GM12865 (cell line): Measurements from ENCODE around the gene FAM193B.

Source experiments
- DNase-seq: peaks from one replicate; pipeline ENCODE4 v3.0.0; 2010; ENCODE audit warnings: low read depth
- H3K4me3 ChIP-seq: 2 replicates; pipeline ENCODE4 v1.5.1; 2011; ENCODE audit warnings: mild to moderate bottlenecking, low read depth, low read length, control low read depth
- TF ChIP-seq, protein P1 (sequence below): IDR thresholded peaks from 2 replicates; pipeline ENCODE4 v1.5.1; 2011; ENCODE audit warnings: low read length, control low read depth, low read depth, inconsistent platforms; ENCODE audit not compliant: insufficient read depth; ENCODE audit errors: missing control alignments

Gene FAM193B

DNA sequence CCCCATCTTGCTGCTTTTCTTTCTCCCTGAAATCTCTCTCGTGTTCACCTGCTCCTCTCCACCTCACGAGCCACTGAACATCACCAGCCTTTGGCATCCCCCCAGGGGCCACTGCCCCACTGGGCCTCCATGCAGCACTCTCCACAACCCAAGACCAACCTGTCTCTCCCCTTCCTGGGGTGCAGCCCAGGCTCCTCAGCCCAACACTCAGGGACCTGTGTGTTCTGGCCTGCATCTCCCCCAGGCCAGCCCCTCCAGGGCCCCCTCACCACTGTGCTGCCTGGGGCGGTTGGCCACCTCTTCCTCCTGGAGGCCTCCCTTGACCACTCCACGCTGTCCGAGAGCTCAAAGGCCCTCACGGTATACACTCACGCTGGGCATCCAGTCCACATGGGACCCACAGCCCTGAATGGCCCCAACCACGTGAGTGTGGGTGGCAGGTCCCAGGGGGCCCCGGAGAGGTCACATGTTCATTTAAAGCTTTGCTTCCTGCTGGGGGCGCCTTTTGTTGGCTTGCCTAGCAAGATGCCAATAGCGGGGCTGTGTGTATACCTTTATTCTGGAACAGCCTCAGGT is 44.3 kb downstream of the FAM193B start:
- H3K4me3 ChIP-seq: peak overlapping the region; percentile 62
- TF ChIP-seq, protein P1, sequence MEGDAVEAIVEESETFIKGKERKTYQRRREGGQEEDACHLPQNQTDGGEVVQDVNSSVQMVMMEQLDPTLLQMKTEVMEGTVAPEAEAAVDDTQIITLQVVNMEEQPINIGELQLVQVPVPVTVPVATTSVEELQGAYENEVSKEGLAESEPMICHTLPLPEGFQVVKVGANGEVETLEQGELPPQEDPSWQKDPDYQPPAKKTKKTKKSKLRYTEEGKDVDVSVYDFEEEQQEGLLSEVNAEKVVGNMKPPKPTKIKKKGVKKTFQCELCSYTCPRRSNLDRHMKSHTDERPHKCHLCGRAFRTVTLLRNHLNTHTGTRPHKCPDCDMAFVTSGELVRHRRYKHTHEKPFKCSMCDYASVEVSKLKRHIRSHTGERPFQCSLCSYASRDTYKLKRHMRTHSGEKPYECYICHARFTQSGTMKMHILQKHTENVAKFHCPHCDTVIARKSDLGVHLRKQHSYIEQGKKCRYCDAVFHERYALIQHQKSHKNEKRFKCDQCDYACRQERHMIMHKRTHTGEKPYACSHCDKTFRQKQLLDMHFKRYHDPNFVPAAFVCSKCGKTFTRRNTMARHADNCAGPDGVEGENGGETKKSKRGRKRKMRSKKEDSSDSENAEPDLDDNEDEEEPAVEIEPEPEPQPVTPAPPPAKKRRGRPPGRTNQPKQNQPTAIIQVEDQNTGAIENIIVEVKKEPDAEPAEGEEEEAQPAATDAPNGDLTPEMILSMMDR: peak; percentile 5
- peak; percentile 75 for DNase-seq

DNA sequence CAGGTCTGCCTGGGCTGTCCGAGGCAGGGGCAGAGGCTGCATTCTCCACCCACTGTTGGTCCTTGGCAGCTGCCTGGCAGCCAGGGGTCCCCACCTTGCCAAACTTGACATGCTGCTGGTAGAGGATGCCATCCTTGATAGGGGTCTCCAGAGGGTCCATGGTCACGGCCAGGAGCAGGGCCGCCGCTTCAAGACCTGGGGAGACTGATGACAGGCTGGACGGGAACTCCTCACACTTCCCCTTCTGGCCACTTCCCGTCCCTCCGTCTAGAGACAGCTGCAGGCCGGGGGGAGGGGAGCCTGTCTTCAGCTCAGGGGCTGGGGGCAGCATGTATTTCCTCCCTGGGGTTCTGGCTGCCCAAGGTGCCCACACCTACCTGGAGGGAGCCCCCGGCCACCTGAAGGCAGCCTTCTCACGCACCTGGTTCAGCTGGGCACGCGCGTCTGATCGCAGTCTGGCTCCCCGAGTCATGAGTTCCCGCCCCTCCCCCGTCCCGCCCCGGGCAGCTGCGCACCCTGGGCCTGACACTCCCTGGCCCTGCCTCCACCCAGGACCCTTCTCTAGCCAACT is 44.9 kb downstream of the FAM193B start, which contains the start of gene DOK3:
Gene DOK3, minus strand, starts transcription at position 446 of the 571 bp plus-strand sequence. Its CDS starts 286 bp downstream, at position 160.
- H3K4me3 ChIP-seq: peak within 1 kb of the TSS; percentile 62

DNA sequence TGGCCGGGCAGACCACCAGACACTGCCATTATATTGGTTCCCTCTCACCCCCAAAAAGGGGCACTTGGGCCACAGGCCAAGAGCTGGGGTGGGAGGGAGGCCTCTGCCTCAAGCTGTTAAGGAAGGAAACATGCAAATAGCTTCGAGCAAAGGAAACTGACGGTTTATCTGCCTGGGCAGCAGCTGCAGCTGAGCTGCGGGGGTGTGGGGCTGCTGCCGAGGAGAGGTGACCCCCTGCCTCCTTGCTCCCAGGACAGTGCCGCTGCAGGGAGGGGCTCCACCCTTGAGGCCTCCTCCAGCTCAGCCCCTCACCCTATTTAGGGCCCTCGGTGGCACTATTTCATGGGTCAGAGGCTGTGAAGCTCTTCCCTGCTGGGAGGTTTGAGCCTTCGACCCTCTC is 45.5 kb downstream of the FAM193B start:
- DNase-seq: peak; percentile 69
- TF ChIP-seq, protein P1: no peak
- peak overlapping the region; percentile 62 for H3K4me3 ChIP-seq

More for the DNA sequence above, 44.9 kb downstream of the FAM193B start, which contains the start of gene DOK3:
- DNase-seq: peak; percentile 66
- TF ChIP-seq, protein P1: no peak

DNA sequence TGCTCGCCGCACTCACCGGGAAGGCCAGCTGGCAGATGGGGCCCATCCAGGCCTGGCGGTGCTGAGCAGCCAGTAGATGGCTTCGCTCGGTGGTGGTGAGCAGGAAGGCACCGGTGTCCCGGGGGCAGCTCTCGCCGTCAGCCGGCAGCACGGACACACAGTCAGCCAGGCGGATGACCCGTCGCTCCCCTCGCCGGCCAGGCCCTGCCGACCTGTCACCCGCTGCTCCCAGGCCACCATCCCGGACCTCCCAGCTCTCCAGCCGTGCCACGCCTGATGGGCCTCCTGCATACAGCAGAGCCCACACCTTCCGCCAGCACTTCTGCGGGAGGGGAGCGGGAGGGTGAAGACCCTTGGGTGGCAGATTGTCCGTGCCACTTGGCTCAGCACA is 46.1 kb downstream of the FAM193B start:
- DNase-seq: peak; percentile 31
- H3K4me3 ChIP-seq: peak overlapping the region; percentile 62
- TF ChIP-seq, protein P1: no peak

DNA sequence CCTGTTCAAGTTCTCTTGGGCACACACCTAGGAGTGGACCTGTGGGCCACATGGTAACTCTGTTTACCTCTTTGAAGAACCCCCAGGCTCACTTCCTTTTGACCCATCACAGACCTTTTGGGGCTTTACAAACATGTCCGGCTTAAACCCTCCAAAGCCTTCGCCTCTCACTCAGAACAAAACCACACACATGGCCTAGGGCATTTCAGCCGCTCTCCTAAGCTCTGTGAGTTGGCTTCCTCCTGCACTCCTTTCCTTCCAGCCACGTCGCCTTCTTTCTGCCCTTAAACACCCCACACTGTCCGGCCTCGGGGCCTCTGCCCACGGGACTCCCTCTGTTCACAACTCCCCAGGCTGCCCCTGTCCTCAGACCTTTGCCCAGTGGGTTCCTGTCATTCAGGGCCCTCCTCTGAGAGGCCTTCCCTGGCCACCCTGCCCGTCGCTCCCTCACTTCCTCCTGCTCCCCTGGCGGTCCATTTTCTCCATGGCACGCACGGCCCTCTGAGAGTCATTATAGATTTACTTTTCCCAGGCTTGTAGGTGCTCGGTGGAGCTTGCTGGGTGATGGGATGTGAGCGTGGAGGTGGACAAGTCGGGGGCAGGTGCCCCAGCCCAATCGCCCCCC is 46.7 kb downstream of the FAM193B start:
- TF ChIP-seq, protein P1: peak; percentile 5
- H3K4me3 ChIP-seq: peak overlapping the region; percentile 62
- peak; percentile 35 for DNase-seq

DNA sequence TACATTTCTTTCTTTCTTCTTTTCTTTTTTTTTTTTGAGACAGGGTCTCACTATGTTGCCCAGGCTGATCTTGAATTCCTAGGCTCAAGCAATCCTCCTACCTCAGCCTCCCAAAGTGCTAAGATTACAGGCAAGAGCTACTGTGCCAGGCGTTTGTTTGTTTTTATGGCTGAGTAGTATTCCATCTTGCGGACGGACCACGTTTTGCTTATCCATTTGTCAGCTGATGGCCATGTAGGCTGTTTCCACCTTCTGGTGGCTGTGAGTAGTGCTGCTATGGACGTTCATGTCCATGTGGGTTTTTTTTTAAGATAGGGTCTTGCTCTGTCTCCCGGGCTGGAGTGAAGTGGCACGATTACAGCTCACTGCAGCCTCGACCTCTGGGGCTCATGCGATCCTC is 47.2 kb downstream of the FAM193B start:
- no peak overlapping the region for H3K4me3 ChIP-seq
- DNase-seq: peak; percentile 46

More for the DNA sequence above, 47.2 kb downstream of the FAM193B start:
- TF ChIP-seq, protein P1: peak; percentile 24
